ENCODE results near the gene PRSS35. TPM values are rescaled to one million over a fixed set of nuclear protein-coding genes. Genes with fewer than 3 reads are reported as not detected.

PRSS35 gene
- total RNA-seq, 4 donors from 2014 or later = 0.29 to 0.65 TPM; not detected in 2

GRCh38 chr6:83488861-83489260 is 23.5 kb upstream of the PRSS35 start:
- no peak for TF ChIP-seq EP300 (IDR thresholded peaks at IDR 0.05)
- no peak for TF ChIP-seq POLR2A (IDR thresholded peaks at IDR 0.05; ENCODE audit: low read depth)
- no peak for TF ChIP-seq POLR2AphosphoS5 (IDR thresholded peaks at IDR 0.05)
- no peak for TF ChIP-seq CTCF (IDR thresholded peaks at IDR 0.05)
- Histone ChIP-seq H3K4me1 (no peaks in the 10 kb centered on the region), H3K4me3 (no peak overlapping the region), H3K9me3 (no peaks in the 10 kb centered on the region), H3K36me3 (no peaks in the 10 kb centered on the region), H3K27ac (replicated peaks in 1 of 4) (no peak overlapping the region), H3K27me3 (no peaks in the 10 kb centered on the region)
- intact Hi-C loops (cut with DNase I) = no loop called here
- WGBS = 88% methylated on average over 4 of the region's 4 CpGs
- DNase-seq (ENCODE audit: extremely low spot score) = no peak

GRCh38 chr6:83490217-83490807 is 22.0 kb upstream of the PRSS35 start:
- 80% methylated on average over 2 of the region's 2 CpGs for WGBS
- intact Hi-C loops (cut with DNase I) = no loop called here
- H3K9me3 ChIP-seq = no peaks in the 10 kb centered on the region
- no peak overlapping the region for H3K4me3 ChIP-seq
- no peaks in the 10 kb centered on the region for H3K4me1 ChIP-seq
- DNase-seq (ENCODE audit: extremely low spot score) = no peak
- no peak for TF ChIP-seq EP300 (IDR thresholded peaks at IDR 0.05)
- TF ChIP-seq POLR2A (IDR thresholded peaks at IDR 0.05; ENCODE audit: low read depth) = no peak
- TF ChIP-seq POLR2AphosphoS5 (IDR thresholded peaks at IDR 0.05) = no peak
- TF ChIP-seq CTCF (IDR thresholded peaks at IDR 0.05) = no peak
- H3K36me3 ChIP-seq = no peaks in the 10 kb centered on the region
- H3K27me3 ChIP-seq = no peaks in the 10 kb centered on the region
- H3K27ac ChIP-seq (replicated peaks in 1 of 4) = no peak overlapping the region

- Histone ChIP-seq H3K4me3 (no peak overlapping the region), H3K9me3 (no peaks in the 10 kb centered on the region), H3K27me3 (no peaks in the 10 kb centered on the region), H3K36me3 (no peaks in the 10 kb centered on the region), H3K4me1 (no peaks in the 10 kb centered on the region), H3K27ac (replicated peaks in 1 of 4) (no peak overlapping the region)
- intact Hi-C loops (cut with DNase I) = no loop called here
- DNase-seq (ENCODE audit: extremely low spot score) = no peak
- TF ChIP-seq CTCF (IDR thresholded peaks at IDR 0.05) (no peak), POLR2AphosphoS5 (IDR thresholded peaks at IDR 0.05) (no peak), POLR2A (IDR thresholded peaks at IDR 0.05; ENCODE audit: low read depth) (no peak), EP300 (IDR thresholded peaks at IDR 0.05) (no peak)
- 72% methylated on average over 4 of the region's 4 CpGs for WGBS
Measured at GRCh38 chr6:83505356-83505755, 7.0 kb upstream of the PRSS35 start.

- TF ChIP-seq POLR2AphosphoS5 (IDR thresholded peaks at IDR 0.05) = no peak
- no peak for TF ChIP-seq POLR2A (IDR thresholded peaks at IDR 0.05; ENCODE audit: low read depth)
- no peak for TF ChIP-seq CTCF (IDR thresholded peaks at IDR 0.05)
- TF ChIP-seq EP300 (IDR thresholded peaks at IDR 0.05) = no peak
- DNase-seq (ENCODE audit: extremely low spot score) = no peak
- intact Hi-C loops (cut with DNase I) = no loop called here
- 93% methylated on average over 1 of the region's 1 CpG for WGBS
- Histone ChIP-seq H3K4me1 (peaks cover 0 to 20% (median 17%) of the 10 kb centered on the region in 4 donors), H3K27ac (replicated peaks in 1 of 4) (no peak overlapping the region), H3K9me3 (no peaks in the 10 kb centered on the region), H3K36me3 (no peaks in the 10 kb centered on the region), H3K4me3 (no peak overlapping the region), H3K27me3 (no peaks in the 10 kb centered on the region)
Measured at GRCh38 chr6:83509441-83509840, 2.9 kb upstream of the PRSS35 start.

GRCh38 chr6:83510791-83511190 is 1.5 kb upstream of the PRSS35 start:
- no peak for DNase-seq (ENCODE audit: extremely low spot score)
- 93% methylated on average over 3 of the region's 3 CpGs for WGBS
- Histone ChIP-seq H3K27me3 (no peaks in the 10 kb centered on the region), H3K4me1 (peaks cover 0 to 20% (median 17%) of the 10 kb centered on the region in 4 donors), H3K4me3 (no peak overlapping the region), H3K36me3 (no peaks in the 10 kb centered on the region), H3K9me3 (no peaks in the 10 kb centered on the region), H3K27ac (replicated peaks in 1 of 4) (no peak overlapping the region)
- intact Hi-C loops (cut with DNase I) = loop anchor here (5.0 kb wide), 1 partner anchor 443 kb away; the partner anchor contains the start of genes DOP1A and UBE3D
- no peak for TF ChIP-seq POLR2A (IDR thresholded peaks at IDR 0.05; ENCODE audit: low read depth)
- TF ChIP-seq CTCF (IDR thresholded peaks at IDR 0.05) = no peak
- TF ChIP-seq EP300 (IDR thresholded peaks at IDR 0.05) = no peak
- TF ChIP-seq POLR2AphosphoS5 (IDR thresholded peaks at IDR 0.05) = no peak

Data from esophagus muscularis mucosa (tissue), 4 donors.